Tibial nerve (tissue), 4 donors: ENCODE measurements around the gene ANO2. TPM values are rescaled to one million over a fixed set of nuclear protein-coding genes. Genes with fewer than 3 reads are reported as not detected.
"Not testable (repeated sequence)": the region's sequence is repeated elsewhere in the genome, so short reads cannot be mapped to it uniquely, and the experiment has no call there.

Experiments used
- DNase-seq, 2 donors: peaks; one replicate each; pipeline ENCODE4 v3.0.0-alpha.2; 2019; ENCODE audit warnings: low spot score in 2 of 2
- H3K27ac ChIP-seq, 4 donors: fragments of 200-600 bp; sonication (generic) in 3 of 4; one replicate each; pipeline ENCODE4 v1.5.1; 2017 to 2019; ENCODE audit warnings: mild to moderate bottlenecking in 1 of 4
- H3K27me3 ChIP-seq, 2 donors: fragments of 200-600 bp; sonication (generic) in 1 of 2; one replicate each; pipeline versions ENCODE4 v1.5.1 to v1.6.0; 2017 to 2019
- H3K36me3 ChIP-seq, 3 donors: fragments of 200-600 bp; sonication (generic); one replicate each; pipeline ENCODE4 v1.5.1; 2018 to 2019
- H3K4me1 ChIP-seq, 4 donors: fragments of 200-600 bp; sonication (generic) in 3 of 4; one replicate each; pipeline ENCODE4 v1.5.1; 2017 to 2019
- H3K4me3 ChIP-seq, 4 donors: fragments of 200-600 bp; sonication (generic) in 3 of 4; one replicate each; pipeline ENCODE4 v1.5.1; 2017 to 2019; ENCODE audit warnings: mild to moderate bottlenecking in 1 of 4, moderate library complexity in 1 of 4
- H3K9me3 ChIP-seq, 4 donors: fragments of 200-600 bp; sonication (generic) in 3 of 4; one replicate each; pipeline ENCODE4 v1.5.1; 2017 to 2019
- CTCF ChIP-seq, 5 experiments: fragments of 200-600 bp in 3 of 5; fragments of 450-650 bp in 2 of 5; sonication (generic) in 3 of 5; IDR thresholded peaks; one replicate each; pipeline ENCODE4 v1.5.1; 2016 to 2019; ENCODE audit warnings: antibody characterized with exemption in 5 of 5, mild to moderate bottlenecking in 3 of 5, moderate library complexity in 2 of 5
- EP300 ChIP-seq, 2 donors: sonication (generic); formaldehyde crosslinking; IDR thresholded peaks; one replicate each; pipeline ENCODE4 v1.6.1; 2017; ENCODE audit warnings: antibody characterized with exemption in 2 of 2, mild to moderate bottlenecking in 1 of 2
- POLR2A ChIP-seq, 2 donors: fragments of 450-650 bp; IDR thresholded peaks; one replicate each; pipeline ENCODE4 v1.6.1; 2017; ENCODE audit warnings: antibody characterized with exemption in 2 of 2, mild to moderate bottlenecking in 2 of 2, moderate library complexity in 2 of 2
- WGBS, 2 donors: methylation state at CpG; one replicate each; pipeline ENCODE4 v1.1.5; 2018; 5-methylcytosine and 5-hydroxymethylcytosine counted together
- total RNA-seq, 4 donors: library from RNA; depleted of rRNA; stranded (reverse); fragments of >200 nt; gene quantifications; one replicate each; pipeline ENCODE4 v1.1.0, GENCODE V29; 2016

ANO2 gene
- total RNA-seq, 4 donors from 2014 or later = 13.8 to 23.2 (median 21.3) TPM

- Histone ChIP-seq H3K36me3 (no peaks in the 10 kb centered on the region), H3K4me1 (no peaks in the 10 kb centered on the region), H3K27ac (no peak overlapping the region), H3K27me3 (no peaks in the 10 kb centered on the region), H3K9me3 (peaks cover 0 to 7% (median 0%) of the 10 kb centered on the region in 4 donors), H3K4me3 (no peak overlapping the region)
- no peak for DNase-seq
- TF ChIP-seq CTCF (IDR thresholded peaks at IDR 0.05) (no peak), POLR2A (IDR thresholded peaks at IDR 0.05) (no peak), EP300 (IDR thresholded peaks at IDR 0.05) (no peak)
- WGBS, 2 donors = 90 to 93% methylated on average over 6 of the region's 6 CpGs
These were observed 55.5 kb downstream of the ANO2 start for GRCh38 chr12:5889381-5890047.

- no peak for DNase-seq
- no peak overlapping the region for H3K27ac ChIP-seq
- peaks cover 0 to 5% (median 0%) of the 10 kb centered on the region in 4 donors for H3K9me3 ChIP-seq
- WGBS, 2 donors = 86 to 92% methylated on average over 19 to 21 of the region's 26 CpGs
- TF ChIP-seq POLR2A (IDR thresholded peaks at IDR 0.05) (no peak), EP300 (IDR thresholded peaks at IDR 0.05) (no peak), CTCF (IDR thresholded peaks at IDR 0.05) (no peak)
- no peak overlapping the region for H3K4me3 ChIP-seq
- no peaks in the 10 kb centered on the region for H3K36me3 ChIP-seq
- no peaks in the 10 kb centered on the region for H3K4me1 ChIP-seq
- no peaks in the 10 kb centered on the region for H3K27me3 ChIP-seq
These were observed 56.2 kb downstream of the ANO2 start for GRCh38 chr12:5888816-5889315.

- DNase-seq, H3K9me3 ChIP-seq, H3K4me3 ChIP-seq, H3K27ac ChIP-seq, H3K36me3 ChIP-seq, H3K4me1 ChIP-seq, H3K27me3 ChIP-seq: not testable (repeated sequence)
- 70 to 94% methylated on average over 16 of the region's 16 CpGs for WGBS, 2 donors
These were observed 57.2 kb downstream of the ANO2 start for GRCh38 chr12:5887819-5888218.

- Histone ChIP-seq H3K9me3 (no peaks in the 10 kb centered on the region), H3K4me1 (no peaks in the 10 kb centered on the region), H3K27ac (no peak overlapping the region), H3K4me3 (no peak overlapping the region), H3K36me3 (no peaks in the 10 kb centered on the region), H3K27me3 (no peaks in the 10 kb centered on the region)
- no peak for DNase-seq
- TF ChIP-seq EP300 (IDR thresholded peaks at IDR 0.05) (no peak), CTCF (IDR thresholded peaks at IDR 0.05) (no peak), POLR2A (IDR thresholded peaks at IDR 0.05) (no peak)
- 33 to 52% methylated on average over 3 of the region's 3 CpGs for WGBS, 2 donors
These were observed 60.2 kb downstream of the ANO2 start for GRCh38 chr12:5884866-5885265.

GRCh38 chr12:5884285-5884684, 60.8 kb downstream of the ANO2 start:
- Histone ChIP-seq H3K4me1 (no peaks in the 10 kb centered on the region), H3K27ac (no peak overlapping the region), H3K27me3 (no peaks in the 10 kb centered on the region), H3K36me3 (no peaks in the 10 kb centered on the region), H3K9me3 (no peaks in the 10 kb centered on the region), H3K4me3 (no peak overlapping the region)
- 84 to 86% methylated on average over 2 of the region's 2 CpGs for WGBS, 2 donors
- TF ChIP-seq EP300 (IDR thresholded peaks at IDR 0.05) = no peak
- no peak for TF ChIP-seq CTCF (IDR thresholded peaks at IDR 0.05)
- TF ChIP-seq POLR2A (IDR thresholded peaks at IDR 0.05) = no peak
- DNase-seq = no peak
